ENCODE data around the gene KRT3.

The KRT3 gene

GRCh38 chr12:52783563-52784316, 12.2 kb downstream of the KRT3 start:
- in situ Hi-C loops (cut with MboI; ENCODE audit: low sequenced_read_pairs), result no loop called here

DNA sequence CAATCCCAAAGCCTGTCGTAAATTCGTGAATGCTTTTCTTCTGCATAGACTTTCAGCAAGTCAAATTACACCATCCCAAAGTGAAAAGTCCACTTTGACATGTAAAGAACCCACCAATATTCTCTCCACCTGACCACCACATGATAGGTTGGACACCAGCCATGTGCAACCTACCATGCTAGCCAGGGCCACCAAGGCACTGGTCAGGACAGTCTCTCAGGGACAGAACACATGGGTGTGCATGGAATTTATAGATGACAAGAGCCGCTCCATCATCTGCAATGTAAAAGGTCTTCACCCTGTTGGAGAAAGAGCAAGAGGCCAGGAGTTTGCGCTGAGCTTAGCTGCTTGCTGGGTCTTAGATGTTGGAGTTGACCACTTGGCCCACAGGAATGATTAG, 13.4 kb downstream of the KRT3 start:
- in situ Hi-C loops (cut with MboI; ENCODE audit: low sequenced_read_pairs), result no loop called here

DNA sequence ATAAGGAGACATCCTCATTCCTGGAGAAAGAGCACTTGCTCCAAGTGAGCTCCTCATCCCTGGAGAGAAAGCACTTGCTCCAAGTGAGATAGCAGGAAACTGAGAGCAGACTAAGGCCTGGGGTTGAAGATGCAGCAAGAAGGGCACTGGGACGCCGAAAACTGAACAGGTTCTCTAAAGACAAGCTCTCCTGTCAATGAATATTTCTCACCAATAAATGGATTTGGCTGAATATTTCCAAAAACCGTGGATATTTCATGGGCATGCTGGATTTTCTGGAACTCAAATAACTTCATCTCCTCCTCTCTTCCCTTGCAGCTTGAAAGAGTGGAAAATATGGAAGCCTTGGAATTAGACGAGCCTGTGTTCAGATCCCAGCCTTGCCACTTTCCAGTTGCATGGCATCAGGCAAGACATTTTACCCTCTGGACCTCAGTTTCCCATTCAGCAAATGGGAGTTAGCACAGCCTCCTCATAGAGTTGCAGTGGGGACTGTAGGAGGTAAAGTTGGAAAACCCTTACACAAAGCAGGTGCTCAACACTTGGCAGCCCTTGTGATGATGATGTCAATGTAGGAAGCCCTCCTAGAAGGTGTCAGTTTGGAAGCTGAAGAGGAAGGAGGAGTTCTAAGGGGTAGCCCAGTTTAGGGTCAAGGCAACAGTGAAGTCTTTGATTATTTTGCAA, 14.4 kb downstream of the KRT3 start:
- in situ Hi-C loops (cut with MboI; ENCODE audit: low sequenced_read_pairs), result no loop called here

DNA sequence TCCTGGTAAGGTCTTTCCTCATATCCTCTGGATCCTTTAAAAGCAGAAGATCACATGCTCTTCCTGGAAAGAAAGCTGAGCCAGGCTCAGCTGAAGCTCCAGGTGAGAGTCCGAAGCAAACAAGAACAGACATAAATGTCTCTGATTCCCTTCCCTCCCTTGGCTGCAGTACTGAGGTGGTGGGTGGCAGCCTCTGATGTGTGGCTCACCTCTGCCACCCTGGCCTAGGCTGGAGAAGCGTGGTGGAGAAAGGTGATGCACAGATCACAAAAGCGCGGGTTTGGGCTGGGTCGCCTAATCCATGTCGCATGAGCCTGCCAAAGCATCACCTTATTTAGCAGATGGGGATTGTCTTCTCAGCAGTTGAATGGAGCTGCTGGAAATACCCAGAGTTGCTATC, 16.0 kb downstream of the KRT3 start:
- in situ Hi-C loops (cut with MboI; ENCODE audit: low sequenced_read_pairs), result no loop called here

DNA sequence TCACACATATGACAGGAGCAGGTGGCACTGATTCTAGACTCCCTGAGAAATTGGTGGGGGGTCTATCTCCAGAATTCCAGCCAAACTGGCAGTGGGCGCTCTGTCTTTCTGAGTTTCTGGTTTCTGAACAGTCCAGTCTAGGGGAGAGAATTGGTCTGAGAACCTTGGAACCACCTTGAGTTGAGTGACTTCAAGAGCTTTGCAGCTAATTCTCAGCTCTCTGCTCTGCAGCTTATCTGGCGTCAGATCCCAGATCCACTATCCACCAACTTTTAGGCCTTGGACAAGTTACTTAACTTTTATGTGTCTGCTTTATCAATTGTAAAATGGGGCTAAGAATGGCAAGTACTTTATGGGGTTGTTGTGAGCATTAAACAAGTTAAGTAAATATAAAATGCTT, 17.1 kb downstream of the KRT3 start:
- in situ Hi-C loops (cut with MboI; ENCODE audit: low sequenced_read_pairs), result no loop called here

DNA sequence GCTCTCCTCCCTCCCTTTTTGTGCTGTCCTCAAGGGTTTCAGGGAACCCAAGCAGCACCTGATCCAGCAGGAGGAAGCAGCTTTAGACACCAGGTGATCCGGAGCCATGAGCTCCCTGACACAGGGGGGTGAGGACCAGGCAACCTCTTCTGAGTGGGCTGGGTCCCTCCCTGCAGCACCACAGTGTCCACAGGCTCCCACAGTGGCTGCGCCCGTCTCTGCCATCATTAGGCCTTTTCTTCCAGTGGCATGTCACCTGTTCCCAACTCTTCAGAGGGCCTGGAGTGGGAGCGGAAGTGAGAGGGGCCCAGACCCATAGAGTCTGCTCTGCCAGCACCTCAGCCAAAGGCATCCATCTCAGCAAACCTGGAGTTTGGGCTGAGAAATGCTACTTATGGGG, 18.4 kb downstream of the KRT3 start:
- in situ Hi-C loops (cut with MboI; ENCODE audit: low sequenced_read_pairs), result no loop called here

DNA sequence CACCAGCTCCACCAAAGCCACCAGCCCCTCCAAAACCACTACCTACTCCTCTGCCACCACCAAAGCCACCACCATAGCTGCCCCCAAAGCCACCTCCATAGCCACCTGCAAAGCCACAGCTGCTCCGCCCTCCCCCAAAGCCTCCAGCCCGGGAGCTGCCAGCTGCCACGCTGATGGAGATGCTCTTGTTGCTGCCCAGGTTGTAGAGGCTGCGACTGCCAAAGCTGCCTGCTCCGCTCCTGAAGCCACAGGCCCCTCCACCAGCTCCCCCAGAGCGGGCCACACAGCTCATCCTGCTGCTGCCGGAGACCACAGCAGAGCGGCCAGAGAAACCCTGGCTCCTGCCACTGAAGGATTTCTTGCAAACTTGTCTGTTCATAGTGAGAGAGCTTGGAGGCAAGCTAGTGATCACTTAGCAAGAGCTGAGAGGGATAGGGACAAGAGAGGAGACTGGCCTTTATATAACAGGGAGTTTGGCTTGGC, 19.0 kb downstream of the KRT3 start, which contains the start of gene KRT76:
Gene KRT76 (minus strand): TSS at position 433 of the 483 bp plus-strand sequence. CDS start 54 bp downstream, at position 379.
- in situ Hi-C loops (cut with MboI; ENCODE audit: low sequenced_read_pairs), result no loop called here

- in situ Hi-C loops (cut with MboI; ENCODE audit: low sequenced_read_pairs), result no loop called here
Measured at GRCh38 chr12:52776435-52776834, 19.5 kb downstream of the KRT3 start.

DNA sequence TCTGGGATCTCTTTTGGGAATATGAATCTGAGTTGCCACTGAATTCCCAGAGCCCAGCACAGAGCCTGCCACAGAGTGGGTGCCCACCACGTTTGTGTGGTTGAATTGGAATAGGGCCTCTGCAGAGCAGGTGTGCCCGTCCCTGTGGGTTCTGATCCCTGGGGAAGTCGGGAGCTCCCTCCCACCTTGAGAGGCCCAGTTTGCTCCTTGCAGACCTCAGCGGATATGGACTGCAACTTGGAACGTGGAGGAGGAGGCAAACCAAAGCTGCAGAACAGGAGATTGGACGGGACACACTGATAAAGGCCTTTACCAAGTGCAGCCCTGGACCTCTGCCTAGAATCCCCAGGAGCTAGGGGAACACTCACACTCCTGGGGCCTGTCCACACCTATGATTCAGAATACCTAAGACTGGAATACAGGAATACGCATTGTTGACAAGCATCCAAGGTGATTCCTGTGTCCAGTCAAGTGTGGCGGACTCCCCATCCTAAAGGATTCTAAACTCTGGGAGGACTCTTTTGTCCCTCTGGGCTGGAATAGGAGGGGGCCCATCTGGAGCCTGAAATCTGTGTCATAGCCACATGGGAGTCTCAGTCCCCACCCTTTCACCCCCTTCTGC, 21.2 kb downstream of the KRT3 start:
- in situ Hi-C loops (cut with MboI; ENCODE audit: low sequenced_read_pairs), result no loop called here

DNA sequence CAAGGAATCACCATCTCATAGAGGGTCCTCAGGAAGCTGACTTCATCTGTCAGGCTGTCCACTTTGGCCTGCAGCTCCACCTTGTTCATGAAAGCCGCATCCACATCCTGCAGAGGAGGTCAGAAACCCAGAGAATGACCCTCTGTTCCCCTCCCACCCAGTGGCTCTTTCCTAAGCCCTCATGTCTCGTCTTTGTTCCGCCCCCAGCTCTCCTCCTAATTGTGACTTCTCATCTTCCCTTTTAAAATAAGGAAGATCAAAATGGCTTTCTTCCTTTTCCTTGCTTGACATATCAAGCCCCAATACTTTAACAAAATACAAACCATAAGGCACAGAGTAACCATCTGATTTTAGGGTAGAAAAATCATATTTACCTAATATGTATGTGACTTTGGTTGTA, 23.1 kb downstream of the KRT3 start:
- in situ Hi-C loops (cut with MboI; ENCODE audit: low sequenced_read_pairs), result no loop called here

DNA sequence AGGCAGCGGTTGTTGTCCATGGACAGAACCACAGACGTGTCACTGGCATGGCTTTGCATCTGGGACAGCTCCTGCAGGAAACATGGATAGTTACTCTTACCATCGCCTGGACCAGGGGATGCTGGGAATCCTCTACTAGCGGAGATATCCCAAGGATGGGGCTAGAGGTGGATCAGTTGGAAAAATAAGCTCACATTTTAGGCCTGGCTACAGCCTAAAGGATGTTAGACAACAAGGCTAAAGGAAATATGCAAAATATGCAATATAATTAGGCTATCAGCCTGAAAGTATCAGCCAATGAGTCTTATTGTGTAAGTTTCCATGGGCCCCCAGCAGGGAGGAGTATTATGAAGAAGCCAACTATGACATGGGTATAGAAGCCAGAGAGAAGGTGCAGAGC, 23.7 kb downstream of the KRT3 start:
- in situ Hi-C loops (cut with MboI; ENCODE audit: low sequenced_read_pairs), result no loop called here

- in situ Hi-C loops (cut with MboI; ENCODE audit: low sequenced_read_pairs), result no loop called here
Measured at GRCh38 chr12:52771505-52771904, 24.4 kb downstream of the KRT3 start.

DNA sequence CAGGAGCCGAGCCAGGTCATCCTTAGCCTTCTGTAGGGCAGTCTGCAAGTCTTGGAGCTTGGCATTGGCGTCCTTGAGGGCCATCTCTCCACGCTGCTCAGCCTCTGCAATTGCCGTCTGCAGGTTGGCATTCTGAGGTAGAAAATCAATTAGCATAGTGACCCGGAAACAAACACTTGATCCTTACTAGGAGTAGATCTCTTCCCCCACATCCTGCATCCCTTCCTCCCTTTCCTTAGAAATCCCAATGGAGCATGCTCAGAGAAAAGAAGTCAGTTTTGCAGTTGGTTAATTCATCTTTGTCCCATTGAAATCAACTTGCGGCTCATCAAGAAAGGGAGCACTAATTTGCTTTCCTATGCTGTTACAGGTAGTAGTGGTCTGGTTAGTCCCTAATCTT, 24.8 kb downstream of the KRT3 start:
- in situ Hi-C loops (cut with MboI; ENCODE audit: low sequenced_read_pairs), result no loop called here

- in situ Hi-C loops (cut with MboI; ENCODE audit: low sequenced_read_pairs), result no loop called here
Measured at GRCh38 chr12:52769946-52770345, 26.0 kb downstream of the KRT3 start.

DNA sequence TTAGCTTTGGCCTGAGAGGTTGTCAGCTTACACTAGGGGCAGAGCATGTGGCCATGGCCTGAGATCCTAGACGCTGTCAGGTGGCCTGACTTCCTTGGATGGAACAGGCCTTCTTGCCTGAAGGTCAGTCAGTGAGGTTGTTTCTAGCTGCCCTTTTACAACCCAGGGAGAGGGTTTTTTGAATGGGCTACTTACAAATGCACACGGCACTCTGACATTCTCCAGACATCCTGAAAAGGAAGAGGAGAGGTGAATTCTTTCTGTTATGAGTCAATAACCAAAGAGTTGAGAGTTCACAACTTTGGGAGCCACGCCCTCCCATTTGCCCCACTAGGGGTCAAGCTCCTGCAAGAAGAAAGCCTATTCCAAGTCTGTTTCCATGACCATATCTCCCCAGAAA, 26.6 kb downstream of the KRT3 start:
- in situ Hi-C loops (cut with MboI; ENCODE audit: low sequenced_read_pairs), result no loop called here

GRCh38 chr12:52768479-52769200, 27.3 kb downstream of the KRT3 start:
- in situ Hi-C loops (cut with MboI; ENCODE audit: low sequenced_read_pairs), result no loop called here

GRCh38 chr12:52767427-52767826, 28.5 kb downstream of the KRT3 start:
- in situ Hi-C loops (cut with MboI; ENCODE audit: low sequenced_read_pairs), result no loop called here

DNA sequence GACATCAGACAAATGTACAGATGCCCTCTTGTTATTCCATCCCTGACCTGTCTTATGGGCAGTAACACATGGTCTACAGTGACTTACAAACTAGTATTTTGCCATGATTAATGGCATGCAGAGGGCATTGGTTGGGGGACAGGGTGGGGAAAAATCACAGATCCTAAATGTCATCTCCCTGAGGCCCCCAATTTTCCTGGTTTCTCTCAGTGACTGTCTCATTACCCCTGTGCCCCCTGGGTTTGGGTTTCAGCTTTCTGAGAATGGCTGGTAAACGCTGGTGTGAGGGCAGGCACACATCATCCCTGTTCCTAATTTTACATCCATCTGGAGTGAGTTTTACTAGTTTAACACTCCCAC, 28.9 kb downstream of the KRT3 start:
- in situ Hi-C loops (cut with MboI; ENCODE audit: low sequenced_read_pairs), result no loop called here

GRCh38 chr12:52766351-52767019, 29.4 kb downstream of the KRT3 start:
- in situ Hi-C loops (cut with MboI; ENCODE audit: low sequenced_read_pairs), result no loop called here

- in situ Hi-C loops (cut with MboI; ENCODE audit: low sequenced_read_pairs), result no loop called here
Measured at GRCh38 chr12:52765702-52766101, 30.2 kb downstream of the KRT3 start.

DNA sequence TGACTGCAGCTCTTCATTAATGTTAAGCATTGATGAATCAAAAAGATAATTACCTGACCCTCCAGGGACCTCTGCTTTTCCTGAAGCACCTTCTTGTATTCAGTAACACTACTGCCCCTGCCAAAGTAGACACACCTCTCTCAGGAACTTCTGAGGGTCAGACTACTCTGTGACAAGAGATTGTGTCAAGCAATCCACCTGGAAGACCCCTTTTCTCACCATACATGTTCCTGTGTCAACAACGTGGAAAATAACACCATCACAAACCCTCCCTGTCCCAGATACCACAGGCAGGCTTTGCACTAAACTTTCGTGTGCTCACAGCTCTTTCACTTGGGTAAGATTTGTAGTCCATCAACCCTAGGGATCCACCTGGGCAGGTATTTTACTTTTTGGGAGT, 31.9 kb downstream of the KRT3 start:
- in situ Hi-C loops (cut with MboI; ENCODE audit: low sequenced_read_pairs), result no loop called here

Measured in hTERT RPE-1 (cell line).